ENCODE data around the gene SUFU. TPM values are rescaled to one million over a fixed set of nuclear protein-coding genes. Genes with fewer than 3 reads are reported as not detected.

SUFU gene
- total and polyA plus RNA-seq, 2 of the 8 experiments (the other 6 are each of a cell fraction or from before 2014, with no cell fraction given), result 7.0 to 10.8 TPM

DNA sequence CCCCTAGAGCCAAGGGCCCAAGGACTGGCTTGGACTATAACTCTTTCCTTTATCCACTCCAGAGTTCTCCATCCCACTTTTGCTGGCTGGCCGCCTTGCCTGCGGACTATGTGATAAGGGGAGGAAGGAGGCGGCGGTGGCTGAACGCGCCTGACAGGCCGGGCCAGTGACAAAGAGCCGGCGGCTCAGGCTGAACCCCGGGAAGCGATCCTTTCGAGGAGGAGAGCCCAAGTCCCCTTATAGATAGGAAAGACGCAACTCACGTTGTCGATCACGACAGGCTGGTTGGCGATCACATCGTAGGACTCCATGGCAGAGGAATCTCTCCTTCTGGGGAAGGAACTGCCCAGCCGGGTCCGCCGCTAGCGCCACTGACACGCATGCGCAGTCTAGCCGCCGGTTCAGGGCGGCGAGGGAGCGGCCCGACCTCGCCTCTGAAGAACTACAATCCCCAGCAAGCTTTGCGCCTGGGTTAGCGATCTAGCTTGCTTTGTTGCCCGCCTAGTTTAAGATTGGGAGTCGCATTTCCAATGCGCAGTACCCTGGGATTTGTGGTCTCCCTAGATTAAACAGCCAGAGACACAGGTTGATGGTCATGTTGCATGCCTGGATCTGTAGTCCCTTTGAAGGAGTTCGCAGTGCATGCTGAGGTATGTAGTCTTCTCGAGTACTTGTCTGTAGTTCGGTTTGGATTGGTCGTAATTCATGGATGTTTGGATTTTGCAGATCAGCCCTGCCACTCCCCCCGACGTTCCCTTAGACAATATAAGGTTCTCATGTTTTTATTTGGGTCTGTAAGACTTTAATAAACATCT lies 1.2 kb upstream of the SUFU start, which contains the start of gene ACTR1A (continued):
- TF ChIP-seq SRF (IDR thresholded peaks at IDR 0.05; ENCODE audit: low read depth, low read length) (0 out of 2 replicates have a peak, but pooled peaks have one; percentile 6), SP2 (IDR thresholded peaks at IDR 0.05; ENCODE audit: low read length) (peak; percentile 20; the same call in 1 of the 2 replicates), BRCA1 (IDR thresholded peaks at IDR 0.05; ENCODE audit: low read depth, low read length) (no peak)

Measured in H1 (cell line).